ENCODE data around the gene MAP3K14.

MAP3K14 gene

DNA sequence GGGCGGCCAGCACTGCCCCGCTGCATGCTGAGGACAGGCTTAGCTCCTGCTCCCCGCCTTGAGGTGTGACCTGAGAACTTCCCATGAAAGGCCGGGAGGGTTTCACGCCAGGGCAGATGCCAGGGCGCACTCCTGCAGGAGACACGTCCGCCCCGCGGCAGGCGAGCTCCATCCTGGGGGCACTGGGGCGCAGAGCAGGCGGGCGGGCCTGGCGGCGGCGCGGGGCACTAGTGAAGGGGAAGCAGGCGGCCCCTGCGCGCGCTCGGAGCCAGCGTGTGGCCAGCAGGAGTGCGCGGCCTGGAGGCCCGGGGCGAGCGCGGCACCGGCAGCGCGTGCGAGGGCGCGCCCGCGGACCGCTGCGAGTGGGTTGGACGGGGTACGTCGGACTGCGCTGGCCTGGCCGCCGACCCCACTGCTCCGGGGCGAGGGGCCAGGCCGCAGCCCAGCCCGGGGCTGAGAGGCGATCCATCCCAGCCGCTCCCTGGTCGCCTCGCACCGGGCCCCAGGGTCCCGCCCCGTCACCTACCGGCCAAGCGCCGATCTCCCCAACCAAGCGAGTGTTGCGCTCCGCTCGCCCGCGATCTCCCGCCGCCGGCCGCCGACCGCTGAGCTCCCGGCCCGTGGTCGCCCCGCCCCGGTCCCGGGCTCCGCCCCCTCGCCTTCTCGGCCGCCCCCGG, at the start of gene MAP3K14:
MAP3K14 (minus strand) TSS at position 587 of the 677 bp plus-strand sequence. CDS start 26,275 bp downstream, outside the sequence.
- no peaks in the 10 kb centered on the region for H3K9me3 ChIP-seq (ENCODE audit: low read length)
- H3K4me3 ChIP-seq (ENCODE audit: low read length): peak within 1 kb of the TSS; percentile 86
- H3K4me1 ChIP-seq (ENCODE audit: insufficient read depth, low read length): peaks cover 31% of the 10 kb centered on the region
- peak within 1 kb of the TSS; percentile 76 for H2AFZ ChIP-seq (ENCODE audit: low read depth, low read length)
- H3K36me3 ChIP-seq (ENCODE audit: insufficient read depth, low read length): no peaks in the 10 kb centered on the region
- no peaks in the 10 kb centered on the region for H3K27me3 ChIP-seq (ENCODE audit: insufficient read depth, low read length)

DNA sequence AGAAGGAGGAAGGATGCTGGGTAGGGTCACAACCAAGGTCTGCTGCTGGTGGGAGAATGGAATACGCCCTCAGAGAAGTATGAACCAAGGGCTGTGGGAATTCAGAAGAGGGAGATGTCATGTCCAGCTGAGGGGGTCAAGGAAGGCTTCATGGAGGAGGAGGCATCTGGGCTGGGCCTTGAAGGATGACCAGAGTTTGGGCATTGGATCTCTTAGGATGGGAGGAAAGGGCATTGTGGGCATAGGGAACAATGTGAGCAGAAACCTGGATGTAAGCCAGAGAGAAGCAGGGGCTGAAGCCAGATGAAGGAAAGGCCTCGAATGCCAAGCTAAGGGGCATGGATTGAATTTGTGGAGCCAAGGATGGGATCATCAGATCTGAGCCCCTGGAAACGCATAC, 49.2 kb upstream of the MAP3K14 start:
- no peak overlapping the region for H3K4me3 ChIP-seq (ENCODE audit: low read length)
- peaks cover 2% of the 10 kb centered on the region for H3K4me1 ChIP-seq (ENCODE audit: insufficient read depth, low read length)
- no peaks in the 10 kb centered on the region for H3K9me3 ChIP-seq (ENCODE audit: low read length)
- peaks cover 5% of the 10 kb centered on the region for H3K27me3 ChIP-seq (ENCODE audit: insufficient read depth, low read length)
- H3K36me3 ChIP-seq (ENCODE audit: insufficient read depth, low read length): no peaks in the 10 kb centered on the region
- no peak overlapping the region for H2AFZ ChIP-seq (ENCODE audit: low read depth, low read length)

DNA sequence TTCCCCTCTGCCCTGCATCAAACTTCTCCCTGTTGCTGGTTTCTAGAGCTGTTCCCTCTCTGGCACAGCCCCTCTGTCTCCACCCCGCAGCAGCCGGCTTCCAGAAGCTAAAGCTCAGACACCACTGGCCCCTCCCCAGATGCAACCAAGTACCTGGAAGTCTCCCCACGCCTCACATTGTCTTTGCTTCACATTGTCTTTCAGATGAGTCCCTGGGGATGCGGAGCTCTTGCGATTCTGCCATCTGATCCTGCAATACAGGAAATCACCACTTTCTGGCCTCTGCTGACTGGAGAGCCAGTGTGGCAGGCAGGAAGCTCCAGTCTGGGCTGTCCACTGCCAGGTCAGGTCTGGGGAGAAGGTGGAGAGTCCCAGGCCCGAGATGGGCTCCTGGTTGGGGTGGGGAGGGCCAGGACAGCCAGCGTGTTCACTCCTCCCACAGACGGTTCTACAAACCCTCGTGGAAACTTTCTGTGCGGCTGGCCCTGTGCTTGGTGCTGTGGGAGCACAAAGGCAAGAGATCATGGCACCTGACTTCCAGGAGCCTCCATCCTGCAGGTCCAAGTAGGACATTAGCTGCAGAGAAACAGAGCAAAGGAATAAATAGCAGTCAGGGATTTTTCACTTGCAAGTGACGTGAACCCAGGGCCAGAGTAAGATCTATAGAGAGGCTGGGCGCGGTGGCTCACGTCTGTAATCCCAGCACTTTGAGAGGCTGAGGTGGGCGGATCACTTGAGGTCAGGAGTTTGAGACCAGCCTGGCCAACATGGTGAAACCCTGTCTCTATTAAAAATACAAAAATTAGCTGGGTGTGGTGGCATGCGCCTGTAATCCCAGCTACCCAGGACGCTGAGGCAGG, 47.9 kb upstream of the MAP3K14 start:
- Histone ChIP-seq H3K36me3 (ENCODE audit: insufficient read depth, low read length) (no peaks in the 10 kb centered on the region), H3K27me3 (ENCODE audit: insufficient read depth, low read length) (peaks cover 5% of the 10 kb centered on the region), H3K4me3 (ENCODE audit: low read length) (no peak overlapping the region), H2AFZ (ENCODE audit: low read depth, low read length) (no peak overlapping the region), H3K9me3 (ENCODE audit: low read length) (no peaks in the 10 kb centered on the region), H3K4me1 (ENCODE audit: insufficient read depth, low read length) (no peaks in the 10 kb centered on the region)

DNA sequence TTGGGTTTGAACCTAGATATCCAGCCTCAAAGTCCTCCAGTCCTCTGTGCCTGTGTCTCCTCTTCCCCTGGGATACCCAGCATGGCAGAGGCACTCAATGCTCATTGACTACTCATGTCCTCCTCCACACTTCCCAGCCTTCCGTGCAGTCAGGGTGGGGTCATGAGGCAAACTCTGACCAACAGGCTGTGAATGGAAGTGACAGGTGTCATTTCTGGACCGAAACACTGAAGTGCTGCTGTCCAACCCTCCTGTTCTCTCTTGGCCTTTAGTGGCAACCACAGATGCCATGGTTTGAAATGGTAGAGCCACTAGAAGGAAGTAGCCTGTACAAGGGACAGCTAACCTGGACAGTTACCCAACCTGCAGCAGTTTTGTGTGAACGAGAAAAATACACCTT, 46.7 kb upstream of the MAP3K14 start:
- H3K4me1 ChIP-seq (ENCODE audit: insufficient read depth, low read length): no peaks in the 10 kb centered on the region
- peaks cover 5% of the 10 kb centered on the region for H3K27me3 ChIP-seq (ENCODE audit: insufficient read depth, low read length)
- no peaks in the 10 kb centered on the region for H3K36me3 ChIP-seq (ENCODE audit: insufficient read depth, low read length)
- no peak overlapping the region for H3K4me3 ChIP-seq (ENCODE audit: low read length)
- no peak overlapping the region for H2AFZ ChIP-seq (ENCODE audit: low read depth, low read length)
- H3K9me3 ChIP-seq (ENCODE audit: low read length): no peaks in the 10 kb centered on the region

DNA sequence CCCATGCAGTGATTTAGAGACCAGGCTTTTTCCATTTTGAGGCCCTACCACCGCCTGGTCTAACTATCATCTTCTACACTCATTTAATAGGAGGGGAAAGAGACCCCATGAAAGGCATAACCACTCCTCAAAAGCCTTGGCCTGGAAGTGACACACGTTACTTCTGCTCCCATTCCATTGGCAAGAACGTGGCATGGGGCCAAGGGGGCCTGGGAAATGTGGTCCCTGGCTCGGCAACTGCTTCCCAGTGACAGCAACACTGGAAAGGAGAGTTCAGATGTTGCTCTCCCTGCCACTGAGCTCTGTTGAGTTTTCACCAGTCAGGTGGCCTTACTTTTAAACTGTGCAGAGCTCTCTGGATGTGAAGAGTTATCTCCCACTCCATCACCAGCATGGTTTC, 45.2 kb upstream of the MAP3K14 start:
- H3K9me3 ChIP-seq (ENCODE audit: low read length): no peaks in the 10 kb centered on the region
- H3K36me3 ChIP-seq (ENCODE audit: insufficient read depth, low read length): no peaks in the 10 kb centered on the region
- H2AFZ ChIP-seq (ENCODE audit: low read depth, low read length): no peak overlapping the region
- H3K4me1 ChIP-seq (ENCODE audit: insufficient read depth, low read length): no peaks in the 10 kb centered on the region
- no peak overlapping the region for H3K4me3 ChIP-seq (ENCODE audit: low read length)
- H3K27me3 ChIP-seq (ENCODE audit: insufficient read depth, low read length): peaks cover 5% of the 10 kb centered on the region

DNA sequence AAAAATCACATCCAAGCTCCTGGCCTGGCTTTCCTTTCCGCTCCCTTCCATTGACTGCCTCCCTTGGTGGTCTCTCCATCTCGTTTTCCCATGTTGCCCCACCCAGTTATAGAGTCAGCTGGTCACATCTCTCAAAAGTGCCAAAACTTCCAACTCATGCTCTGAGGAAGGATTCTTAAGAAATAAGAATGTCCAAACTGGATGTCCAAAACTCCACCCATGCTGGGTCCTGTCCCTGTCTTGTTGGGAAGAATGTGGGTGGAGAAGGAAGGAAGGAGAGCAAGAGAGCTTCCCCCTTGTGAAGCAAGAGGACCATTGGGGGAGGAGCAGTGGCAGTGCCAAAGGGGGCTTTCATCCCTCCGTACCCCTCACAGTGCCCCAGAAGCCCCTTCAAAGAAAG, 44.6 kb upstream of the MAP3K14 start:
- Histone ChIP-seq H3K36me3 (ENCODE audit: insufficient read depth, low read length) (no peaks in the 10 kb centered on the region), H3K9me3 (ENCODE audit: low read length) (no peaks in the 10 kb centered on the region), H3K4me3 (ENCODE audit: low read length) (no peak overlapping the region), H3K27me3 (ENCODE audit: insufficient read depth, low read length) (peaks cover 5% of the 10 kb centered on the region), H2AFZ (ENCODE audit: low read depth, low read length) (no peak overlapping the region), H3K4me1 (ENCODE audit: insufficient read depth, low read length) (no peaks in the 10 kb centered on the region)

DNA sequence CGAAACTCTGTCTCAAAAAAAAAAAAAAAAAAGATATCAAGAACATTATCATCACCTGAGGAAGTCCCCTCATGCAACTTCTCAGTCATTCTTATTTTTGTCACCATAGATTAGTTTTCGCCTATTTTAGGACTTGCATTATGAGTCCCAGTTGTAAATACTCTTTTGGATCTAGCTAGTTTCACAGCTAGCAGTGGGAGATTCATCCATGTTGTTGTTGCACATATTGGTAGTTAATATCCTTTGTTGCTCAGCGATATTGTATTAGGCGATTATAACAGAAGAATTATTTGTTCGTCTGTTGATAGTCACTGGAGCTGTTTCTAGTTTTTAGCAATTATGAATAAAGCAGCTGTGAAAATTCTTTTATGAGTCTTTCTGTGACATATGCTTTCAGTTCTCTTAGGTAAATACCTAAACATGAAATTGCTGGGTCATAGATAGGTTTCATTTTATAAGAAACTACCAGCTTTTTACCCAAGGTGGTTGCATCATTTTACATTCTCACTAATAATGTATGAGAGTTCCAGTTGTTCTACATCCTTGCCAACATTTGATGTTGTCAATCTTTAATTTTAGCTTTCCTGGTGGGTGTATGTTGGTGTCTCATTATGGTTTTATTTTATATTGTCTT, 40.7 kb upstream of the MAP3K14 start:
- Histone ChIP-seq H3K36me3 (ENCODE audit: insufficient read depth, low read length) (no peaks in the 10 kb centered on the region), H3K9me3 (ENCODE audit: low read length) (no peaks in the 10 kb centered on the region), H3K27me3 (ENCODE audit: insufficient read depth, low read length) (no peaks in the 10 kb centered on the region), H2AFZ (ENCODE audit: low read depth, low read length) (no peak overlapping the region), H3K4me1 (ENCODE audit: insufficient read depth, low read length) (no peaks in the 10 kb centered on the region), H3K4me3 (ENCODE audit: low read length) (no peak overlapping the region)

DNA sequence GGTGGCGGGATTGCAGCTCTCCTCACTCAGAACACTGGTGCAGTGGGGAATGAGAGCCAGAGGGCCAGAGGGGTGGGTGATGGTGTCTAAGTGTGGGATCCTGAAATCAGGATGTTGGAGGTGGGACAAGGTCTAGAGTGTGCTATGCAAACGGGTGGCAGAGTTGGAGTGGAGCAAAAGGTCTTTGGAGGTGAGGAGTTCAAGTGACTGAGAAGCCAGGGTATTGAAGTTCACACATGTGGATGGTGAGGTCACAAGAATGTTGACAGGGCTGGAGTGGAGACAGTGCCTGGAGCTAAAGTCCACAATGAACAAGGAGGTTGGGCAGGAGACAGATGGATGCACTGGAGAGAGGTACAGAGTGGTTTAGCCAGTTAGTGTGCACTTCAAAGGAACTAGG, 38.3 kb upstream of the MAP3K14 start:
- Histone ChIP-seq H3K36me3 (ENCODE audit: insufficient read depth, low read length) (no peaks in the 10 kb centered on the region), H2AFZ (ENCODE audit: low read depth, low read length) (no peak overlapping the region), H3K4me1 (ENCODE audit: insufficient read depth, low read length) (no peaks in the 10 kb centered on the region), H3K27me3 (ENCODE audit: insufficient read depth, low read length) (no peaks in the 10 kb centered on the region), H3K4me3 (ENCODE audit: low read length) (no peak overlapping the region), H3K9me3 (ENCODE audit: low read length) (no peaks in the 10 kb centered on the region)

DNA sequence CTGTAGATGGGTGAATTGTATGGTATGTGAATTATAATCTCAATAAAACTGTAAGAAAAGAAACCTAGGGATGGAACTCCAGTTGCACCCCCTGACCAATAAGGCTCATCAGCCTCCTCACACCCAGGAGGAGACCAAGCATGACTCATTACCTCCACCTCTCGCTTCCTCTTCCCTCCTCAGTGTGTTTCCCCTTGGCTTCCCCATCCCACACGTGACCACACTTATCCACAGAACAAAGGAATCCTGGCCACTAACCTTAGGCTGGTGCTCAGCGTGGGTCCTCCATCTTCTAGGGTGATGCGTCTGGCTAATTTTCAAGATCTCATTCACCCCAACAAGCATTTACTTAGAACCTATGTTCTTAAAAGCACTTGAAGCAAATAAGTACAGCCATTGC, 36.2 kb upstream of the MAP3K14 start:
- Histone ChIP-seq H3K9me3 (ENCODE audit: low read length) (no peaks in the 10 kb centered on the region), H3K4me1 (ENCODE audit: insufficient read depth, low read length) (no peaks in the 10 kb centered on the region), H3K36me3 (ENCODE audit: insufficient read depth, low read length) (no peaks in the 10 kb centered on the region), H2AFZ (ENCODE audit: low read depth, low read length) (no peak overlapping the region), H3K4me3 (ENCODE audit: low read length) (no peak overlapping the region), H3K27me3 (ENCODE audit: insufficient read depth, low read length) (no peaks in the 10 kb centered on the region)

DNA sequence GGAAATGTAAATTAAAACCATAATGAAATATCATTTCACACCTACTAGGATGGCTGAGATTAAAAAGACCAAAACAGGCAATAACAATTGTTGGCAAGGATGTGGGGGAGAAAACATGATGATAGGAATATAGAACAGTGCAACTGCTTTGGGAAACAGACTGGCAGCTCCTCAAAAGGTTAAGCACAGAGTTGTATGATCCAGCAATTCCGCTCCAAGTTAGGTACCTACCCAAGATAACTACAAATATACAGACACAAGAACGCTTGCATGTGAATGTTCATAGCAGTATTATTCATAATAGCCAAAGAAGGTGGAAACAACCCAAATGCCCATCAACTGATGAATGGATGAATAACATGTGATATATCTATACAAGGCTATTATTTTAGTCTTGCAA, 35.0 kb upstream of the MAP3K14 start:
- Histone ChIP-seq H3K27me3 (ENCODE audit: insufficient read depth, low read length) (no peaks in the 10 kb centered on the region), H3K4me3 (ENCODE audit: low read length) (no peak overlapping the region), H3K9me3 (ENCODE audit: low read length) (no peaks in the 10 kb centered on the region), H3K36me3 (ENCODE audit: insufficient read depth, low read length) (no peaks in the 10 kb centered on the region), H3K4me1 (ENCODE audit: insufficient read depth, low read length) (no peaks in the 10 kb centered on the region), H2AFZ (ENCODE audit: low read depth, low read length) (no peak overlapping the region)

DNA sequence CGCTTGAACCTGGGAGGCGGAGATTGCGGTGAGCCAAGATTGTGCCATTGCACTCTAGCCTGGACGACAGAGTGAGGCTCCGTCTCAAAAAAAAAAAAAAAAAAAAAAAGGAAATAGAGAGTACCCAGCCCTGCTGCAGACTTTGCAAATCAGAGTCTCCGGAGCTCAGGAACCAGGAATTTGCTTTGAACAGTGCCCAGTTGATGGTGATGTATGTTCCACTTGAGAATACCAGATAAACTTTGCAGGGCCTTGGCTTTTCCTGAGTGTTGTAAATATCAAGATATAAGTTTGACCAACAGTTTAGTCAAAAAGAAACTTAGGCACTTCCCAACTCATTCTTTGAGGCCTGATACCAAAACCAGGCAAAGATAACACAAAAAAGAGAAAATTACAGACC, 30.6 kb upstream of the MAP3K14 start:
- no peak overlapping the region for H3K4me3 ChIP-seq (ENCODE audit: low read length)
- no peaks in the 10 kb centered on the region for H3K27me3 ChIP-seq (ENCODE audit: insufficient read depth, low read length)
- no peak overlapping the region for H2AFZ ChIP-seq (ENCODE audit: low read depth, low read length)
- H3K36me3 ChIP-seq (ENCODE audit: insufficient read depth, low read length): no peaks in the 10 kb centered on the region
- no peaks in the 10 kb centered on the region for H3K4me1 ChIP-seq (ENCODE audit: insufficient read depth, low read length)
- H3K9me3 ChIP-seq (ENCODE audit: low read length): no peaks in the 10 kb centered on the region

DNA sequence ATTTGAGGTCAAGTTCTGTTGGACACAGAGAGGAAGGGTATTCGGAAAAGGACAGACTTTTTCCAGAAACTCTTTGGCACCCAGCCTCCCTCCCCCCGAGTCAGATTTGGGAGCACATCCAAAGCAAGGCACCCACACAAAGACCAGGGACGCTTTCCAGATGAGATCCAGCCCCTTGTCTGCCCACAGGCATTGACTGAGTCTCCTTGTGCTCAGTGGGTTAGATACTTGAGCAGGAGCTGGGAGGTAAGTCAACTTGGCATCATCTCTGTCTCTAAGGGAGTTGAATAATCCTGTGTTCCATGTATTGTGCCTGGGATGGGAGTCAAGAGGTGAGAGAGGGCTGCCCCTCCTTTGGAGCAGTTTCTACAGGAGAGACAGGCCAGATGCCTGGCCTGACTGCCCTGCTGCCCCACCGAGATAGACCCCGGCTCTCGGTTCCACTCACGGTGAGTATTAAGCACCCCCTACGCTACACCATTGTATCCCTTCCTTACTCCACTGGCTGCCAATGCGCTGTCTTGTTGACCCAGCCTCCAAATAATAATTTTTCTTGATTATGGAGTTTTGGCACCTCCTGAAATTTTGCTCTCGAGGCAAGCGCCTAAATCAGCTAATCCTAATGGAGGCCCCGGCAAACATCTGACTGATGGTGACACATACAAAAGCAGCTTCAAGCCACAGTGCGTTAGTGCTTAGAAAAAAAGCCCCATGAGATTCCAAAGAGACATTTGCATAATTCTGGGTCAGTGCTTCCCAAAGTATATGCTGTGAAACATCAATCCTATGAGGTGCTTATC, 29.6 kb upstream of the MAP3K14 start:
- no peak overlapping the region for H3K4me3 ChIP-seq (ENCODE audit: low read length)
- H3K27me3 ChIP-seq (ENCODE audit: insufficient read depth, low read length): no peaks in the 10 kb centered on the region
- H3K9me3 ChIP-seq (ENCODE audit: low read length): no peaks in the 10 kb centered on the region
- peaks cover 5% of the 10 kb centered on the region for H3K4me1 ChIP-seq (ENCODE audit: insufficient read depth, low read length)
- H3K36me3 ChIP-seq (ENCODE audit: insufficient read depth, low read length): no peaks in the 10 kb centered on the region
- H2AFZ ChIP-seq (ENCODE audit: low read depth, low read length): no peak overlapping the region
